ENCODE results near the gene GKN1. TPM values are rescaled to one million over a fixed set of nuclear protein-coding genes. Genes with fewer than 3 reads are reported as not detected.

The GKN1 gene
- total and polyA plus RNA-seq, 11 donors: not detected

GRCh38 chr2:68974946-68975665 is 670 bp downstream of the GKN1 start:
- no peak for ATAC-seq
- WGBS, 4 donors: 53 to 71% (median 56%) methylated on average over 9 of the region's 9 CpGs
- TF ChIP-seq CTCF (IDR thresholded peaks at IDR 0.05): no peak
- TF ChIP-seq POLR2A (IDR thresholded peaks at IDR 0.05): no peak
- DNase-seq: no peak
- Histone ChIP-seq H3K4me3 (no peak overlapping the region), H3K9me3 (no peaks in the 10 kb centered on the region), H3K27me3 (peaks cover 0 to 20% (median 0%) of the 10 kb centered on the region in 9 donors), H3K4me1 (peaks cover 0 to 5% (median 0%) of the 10 kb centered on the region in 12 donors), H3K36me3 (no peaks in the 10 kb centered on the region), H3K27ac (no peak overlapping the region)
- intact Hi-C loops (cut with DNase I): no loop called here

DNA sequence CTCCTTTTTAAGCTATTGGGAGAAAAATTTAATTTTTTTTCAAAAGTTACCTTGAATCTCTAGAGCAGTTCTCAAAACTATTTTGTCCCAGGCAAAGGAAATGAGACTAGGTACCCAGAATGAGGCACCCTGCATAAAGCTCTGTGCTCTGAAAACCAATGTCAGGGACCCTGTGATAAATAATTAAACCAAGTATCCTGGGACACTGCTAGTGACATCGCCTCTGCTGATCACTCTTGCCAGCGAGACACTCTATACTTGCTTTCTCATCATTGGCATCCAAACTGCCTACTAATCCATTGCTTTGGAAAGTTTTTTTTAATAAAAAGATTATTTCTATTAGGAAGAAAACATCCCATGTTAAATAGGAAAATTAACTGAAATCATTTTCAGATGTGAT is 1.4 kb downstream of the GKN1 start:
- TF ChIP-seq POLR2A (IDR thresholded peaks at IDR 0.05) (no peak), CTCF (IDR thresholded peaks at IDR 0.05) (no peak)
- Histone ChIP-seq H3K9me3 (no peaks in the 10 kb centered on the region), H3K36me3 (no peaks in the 10 kb centered on the region), H3K4me1 (peaks cover 0 to 5% (median 0%) of the 10 kb centered on the region in 12 donors), H3K27ac (no peak overlapping the region), H3K4me3 (no peak overlapping the region), H3K27me3 (peaks cover 0 to 20% (median 0%) of the 10 kb centered on the region in 9 donors)
- WGBS, 4 donors: 93 to 98% (median 95%) methylated on average over 2 of the region's 2 CpGs
- DNase-seq: no peak
- no peak for ATAC-seq
- intact Hi-C loops (cut with DNase I): no loop called here

GRCh38 chr2:68977453-68977852 is 3.0 kb downstream of the GKN1 start:
- Histone ChIP-seq H3K9me3 (no peaks in the 10 kb centered on the region), H3K4me3 (no peak overlapping the region), H3K27ac (no peak overlapping the region), H3K4me1 (peaks cover 0 to 5% (median 0%) of the 10 kb centered on the region in 12 donors), H3K27me3 (peaks cover 0 to 20% (median 0%) of the 10 kb centered on the region in 9 donors), H3K36me3 (no peaks in the 10 kb centered on the region)
- no peak for DNase-seq
- TF ChIP-seq POLR2A (IDR thresholded peaks at IDR 0.05) (no peak), CTCF (IDR thresholded peaks at IDR 0.05) (no peak)
- no peak for ATAC-seq
- WGBS, 4 donors: 72 to 81% (median 77%) methylated on average over 4 of the region's 4 CpGs
- intact Hi-C loops (cut with DNase I): no loop called here

DNA sequence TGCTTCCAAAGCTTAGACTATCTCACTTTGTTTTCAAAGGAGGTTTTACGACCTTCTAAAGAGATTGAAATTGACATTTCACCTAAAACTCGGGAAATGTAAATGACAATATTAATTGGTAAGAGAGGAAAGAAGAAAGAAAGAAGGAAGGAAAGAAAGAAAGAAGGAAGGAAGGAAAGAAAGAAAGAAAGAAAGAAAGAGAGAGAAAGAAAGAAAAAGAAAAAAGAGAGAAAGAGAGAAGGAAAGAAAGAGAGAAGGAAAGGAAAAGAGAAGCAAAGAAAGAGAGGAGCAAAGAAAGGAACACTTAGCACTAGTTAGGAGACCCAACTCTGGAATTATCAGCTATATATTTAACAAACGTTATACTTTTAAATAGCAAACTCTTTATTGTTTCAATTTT is 3.7 kb downstream of the GKN1 start:
- intact Hi-C loops (cut with DNase I): no loop called here
- Histone ChIP-seq H3K9me3 (no peaks in the 10 kb centered on the region), H3K4me3 (no peak overlapping the region), H3K4me1 (peaks cover 0 to 5% (median 0%) of the 10 kb centered on the region in 12 donors), H3K27ac (no peak overlapping the region), H3K36me3 (no peaks in the 10 kb centered on the region), H3K27me3 (peaks cover 0 to 20% (median 0%) of the 10 kb centered on the region in 9 donors)
- WGBS, 4 donors: 71 to 88% (median 81%) methylated on average over 3 of the region's 3 CpGs
- DNase-seq: no peak
- TF ChIP-seq POLR2A (IDR thresholded peaks at IDR 0.05): no peak
- TF ChIP-seq CTCF (IDR thresholded peaks at IDR 0.05): no peak
- ATAC-seq: no peak
